ENCODE results near the gene NEK9.
A peak's percentile ranks its signal among the peaks of the same experiment; 100 is the strongest.

NEK9 gene

DNA sequence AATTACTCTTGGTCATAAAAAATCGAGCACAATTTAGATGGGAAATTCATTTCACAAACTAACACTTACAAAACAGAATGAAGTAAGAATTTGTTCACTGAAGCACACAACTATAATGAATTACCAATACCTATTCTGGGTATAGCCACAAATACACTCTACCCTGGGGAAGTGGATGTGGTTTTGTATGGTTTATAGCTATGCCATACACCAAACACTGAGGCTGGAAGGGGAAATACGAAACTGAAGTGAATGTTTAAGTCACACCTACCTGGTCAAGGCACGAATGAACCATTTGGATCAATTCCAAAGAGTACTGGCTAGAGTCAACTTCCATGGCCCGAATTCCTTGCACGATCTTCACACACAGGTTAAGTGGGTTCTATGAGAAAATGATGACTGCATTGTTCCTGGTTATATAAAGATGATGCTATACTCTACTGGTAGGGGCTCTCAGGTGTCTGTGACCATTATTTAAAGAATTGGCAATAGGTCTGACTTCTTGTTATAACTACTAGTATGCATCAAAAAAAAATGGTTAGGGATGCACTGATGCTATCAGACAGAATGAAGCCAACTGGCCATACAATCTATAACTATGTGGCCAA lies 12.8 kb downstream of the NEK9 start:
- no CpG with 5 or more reads among the region's 5 CpGs for WGBS (ENCODE audit: extremely low coverage, insufficient coverage, insufficient read length)

DNA sequence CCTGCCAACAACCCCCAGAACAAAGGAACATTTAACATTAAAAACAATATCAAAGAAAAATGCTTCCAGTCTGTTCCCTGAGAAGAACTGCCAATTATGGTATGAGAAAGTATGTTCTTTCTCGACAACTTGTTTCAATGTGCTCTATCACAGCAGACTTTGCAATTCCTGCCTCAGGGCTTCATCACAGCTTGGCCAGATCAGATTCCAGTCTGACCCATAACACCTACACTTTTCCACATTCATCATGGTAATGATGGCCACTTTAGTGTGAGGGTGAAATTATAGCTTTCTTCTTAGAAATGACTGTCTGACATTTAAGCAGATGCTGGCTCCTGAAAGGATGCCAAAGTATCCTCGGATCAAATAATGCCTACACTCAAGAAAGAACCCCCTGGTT lies 17.0 kb downstream of the NEK9 start:
- no peaks in the 10 kb centered on the region for H3K79me2 ChIP-seq (ENCODE audit: control insufficient read depth, insufficient read depth, low read length, poor library complexity)
- no peak overlapping the region for H2BK120ac ChIP-seq (ENCODE audit: insufficient read depth, low read length, poor library complexity)
- H2AK5ac ChIP-seq (ENCODE audit: low read length): no peak overlapping the region
- H3K4ac ChIP-seq (ENCODE audit: low read depth, low read length): no peak overlapping the region
- H3K27ac ChIP-seq (ENCODE audit: low read depth, low read length): no peak overlapping the region
- no peaks in the 10 kb centered on the region for H3K79me1 ChIP-seq (ENCODE audit: low read length)
- H4K91ac ChIP-seq (ENCODE audit: low read depth, low read length): no peak overlapping the region
- H3K9me3 ChIP-seq (ENCODE audit: insufficient read depth, low read depth, low read length): no peaks in the 10 kb centered on the region
- no peak overlapping the region for H3K4me3 ChIP-seq (ENCODE audit: low read depth, low read length)
- no peak overlapping the region for H4K12ac ChIP-seq (ENCODE audit: low read depth, low read length)
- H3K18ac ChIP-seq (ENCODE audit: low read length): no peak overlapping the region
- no peaks in the 10 kb centered on the region for H3K27me3 ChIP-seq (ENCODE audit: insufficient read depth, low read length)
- H3K14ac ChIP-seq (ENCODE audit: low read length): no peak overlapping the region
- no peak for DNase-seq
- WGBS (ENCODE audit: extremely low coverage, insufficient coverage, insufficient read length): no CpG with 5 or more reads among the region's 2 CpGs
- H2BK5ac ChIP-seq (ENCODE audit: low read depth, low read length, poor library complexity): no peak overlapping the region
- H4K8ac ChIP-seq (ENCODE audit: low read depth, low read length): no peak overlapping the region
- no peaks in the 10 kb centered on the region for H3K4me1 ChIP-seq (ENCODE audit: control insufficient read depth in 1 of 2, insufficient read depth in 2 of 2, low read length in 2 of 2)
- no peak overlapping the region for H2BK12ac ChIP-seq (ENCODE audit: low read length)
- peak overlapping the region; percentile 81 for H3K23ac ChIP-seq (ENCODE audit: low read length)
- H2AFZ ChIP-seq (ENCODE audit: insufficient read depth, low read length, poor library complexity): no peak overlapping the region
- H3K36me3 ChIP-seq (ENCODE audit: control insufficient read depth in 1 of 2, insufficient read depth in 2 of 2, low read length in 2 of 2): peaks cover 11 to 36% of the 10 kb centered on the region in 2 experiments
- no peak overlapping the region for H3K4me2 ChIP-seq (ENCODE audit: low read length)
- H3K9ac ChIP-seq (ENCODE audit: low read length): no peak overlapping the region

More for the DNA sequence above, 12.8 kb downstream of the NEK9 start:
- no peaks in the 10 kb centered on the region for H3K79me2 ChIP-seq (ENCODE audit: control insufficient read depth, insufficient read depth, low read length, poor library complexity)
- H3K36me3 ChIP-seq (ENCODE audit: control insufficient read depth in 1 of 2, insufficient read depth in 2 of 2, low read length in 2 of 2): peaks cover 22 to 24% of the 10 kb centered on the region in 2 experiments
- no peak for DNase-seq
- H3K4me1 ChIP-seq (ENCODE audit: control insufficient read depth in 1 of 2, insufficient read depth in 2 of 2, low read length in 2 of 2): no peaks in the 10 kb centered on the region
- H2BK12ac ChIP-seq (ENCODE audit: low read length): no peak overlapping the region
- no peaks in the 10 kb centered on the region for H3K9me3 ChIP-seq (ENCODE audit: insufficient read depth, low read depth, low read length)
- H3K4ac ChIP-seq (ENCODE audit: low read depth, low read length): no peak overlapping the region
- H3K18ac ChIP-seq (ENCODE audit: low read length): no peak overlapping the region
- H3K14ac ChIP-seq (ENCODE audit: low read length): no peak overlapping the region
- no peak overlapping the region for H2AK5ac ChIP-seq (ENCODE audit: low read length)
- no peak overlapping the region for H3K9ac ChIP-seq (ENCODE audit: low read length)
- no peak overlapping the region for H2BK5ac ChIP-seq (ENCODE audit: low read depth, low read length, poor library complexity)
- H4K8ac ChIP-seq (ENCODE audit: low read depth, low read length): no peak overlapping the region
- no peak overlapping the region for H3K27ac ChIP-seq (ENCODE audit: low read depth, low read length)
- no peak overlapping the region for H4K91ac ChIP-seq (ENCODE audit: low read depth, low read length)
- no peak overlapping the region for H3K4me3 ChIP-seq (ENCODE audit: low read depth, low read length)
- no peak overlapping the region for H2AFZ ChIP-seq (ENCODE audit: insufficient read depth, low read length, poor library complexity)
- no peaks in the 10 kb centered on the region for H3K79me1 ChIP-seq (ENCODE audit: low read length)
- no peak overlapping the region for H3K4me2 ChIP-seq (ENCODE audit: low read length)
- H3K27me3 ChIP-seq (ENCODE audit: insufficient read depth, low read length): no peaks in the 10 kb centered on the region
- H4K12ac ChIP-seq (ENCODE audit: low read depth, low read length): no peak overlapping the region
- no peak overlapping the region for H2BK120ac ChIP-seq (ENCODE audit: insufficient read depth, low read length, poor library complexity)
- no peak overlapping the region for H3K23ac ChIP-seq (ENCODE audit: low read length)

DNA sequence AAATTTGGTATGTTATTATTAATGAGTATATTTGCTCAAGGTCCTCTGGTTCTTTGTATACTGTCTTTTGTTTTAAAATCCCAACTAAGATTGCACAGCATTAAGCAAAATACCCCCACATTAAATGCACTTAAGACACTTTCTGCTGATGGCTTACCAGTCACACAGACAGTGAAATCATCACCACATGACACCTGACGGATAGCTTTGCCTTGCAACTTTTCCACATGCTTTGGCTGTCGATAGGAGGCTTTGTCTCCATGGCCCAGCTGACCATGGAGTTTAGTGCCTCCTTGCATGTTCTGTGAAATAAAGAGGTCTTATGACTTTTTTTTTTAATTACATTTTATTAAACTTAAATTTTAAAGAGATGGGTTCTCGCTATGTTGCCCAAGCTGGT lies 19.7 kb downstream of the NEK9 start:
- DNase-seq: no peak
- Histone ChIP-seq H3K27ac (ENCODE audit: low read depth, low read length) (no peak overlapping the region), H2AFZ (ENCODE audit: insufficient read depth, low read length, poor library complexity) (no peak overlapping the region), H4K12ac (ENCODE audit: low read depth, low read length) (no peak overlapping the region), H4K8ac (ENCODE audit: low read depth, low read length) (no peak overlapping the region), H3K79me1 (ENCODE audit: low read length) (no peaks in the 10 kb centered on the region), H3K79me2 (ENCODE audit: control insufficient read depth, insufficient read depth, low read length, poor library complexity) (no peaks in the 10 kb centered on the region), H2BK12ac (ENCODE audit: low read length) (no peak overlapping the region), H3K27me3 (ENCODE audit: insufficient read depth, low read length) (no peaks in the 10 kb centered on the region), H3K18ac (ENCODE audit: low read length) (no peak overlapping the region), H3K9ac (ENCODE audit: low read length) (no peak overlapping the region), H3K4me3 (ENCODE audit: low read depth, low read length) (no peak overlapping the region), H3K9me3 (ENCODE audit: insufficient read depth, low read depth, low read length) (no peaks in the 10 kb centered on the region), H2BK120ac (ENCODE audit: insufficient read depth, low read length, poor library complexity) (no peak overlapping the region), H3K4ac (ENCODE audit: low read depth, low read length) (no peak overlapping the region), H3K36me3 (ENCODE audit: control insufficient read depth in 1 of 2, insufficient read depth in 2 of 2, low read length in 2 of 2) (peaks cover 11 to 32% of the 10 kb centered on the region in 2 experiments), H2BK5ac (ENCODE audit: low read depth, low read length, poor library complexity) (no peak overlapping the region), H3K4me1 (ENCODE audit: control insufficient read depth in 1 of 2, insufficient read depth in 2 of 2, low read length in 2 of 2) (no peaks in the 10 kb centered on the region), H3K4me2 (ENCODE audit: low read length) (no peak overlapping the region), H2AK5ac (ENCODE audit: low read length) (no peak overlapping the region), H4K91ac (ENCODE audit: low read depth, low read length) (no peak overlapping the region), H3K14ac (ENCODE audit: low read length) (no peak overlapping the region), H3K23ac (ENCODE audit: low read length) (no peak overlapping the region)
- WGBS (ENCODE audit: extremely low coverage, insufficient coverage, insufficient read length): no CpG with 5 or more reads among the region's 3 CpGs

DNA sequence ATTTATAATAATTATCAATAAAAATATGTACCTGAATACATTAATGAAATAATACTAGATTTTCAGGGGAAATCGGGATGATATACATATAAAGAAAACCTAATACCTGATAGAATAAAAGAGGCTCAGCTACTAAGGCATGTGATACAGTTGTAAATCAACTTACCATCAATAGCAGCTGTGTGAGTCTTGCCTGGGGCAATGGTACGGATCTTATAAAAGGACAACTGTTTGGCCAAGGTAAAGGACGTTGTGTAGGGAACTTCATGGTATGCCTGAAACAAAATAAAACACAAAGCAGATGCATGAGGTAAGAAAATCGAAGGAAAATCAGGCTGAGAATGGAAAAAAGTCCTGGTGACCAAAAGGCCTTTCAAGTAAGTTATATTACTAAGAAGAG lies 25.4 kb downstream of the NEK9 start:
- Histone ChIP-seq H3K79me2 (ENCODE audit: control insufficient read depth, insufficient read depth, low read length, poor library complexity) (no peaks in the 10 kb centered on the region), H4K8ac (ENCODE audit: low read depth, low read length) (no peak overlapping the region), H2BK120ac (ENCODE audit: insufficient read depth, low read length, poor library complexity) (no peak overlapping the region), H2AFZ (ENCODE audit: insufficient read depth, low read length, poor library complexity) (no peak overlapping the region), H2BK12ac (ENCODE audit: low read length) (no peak overlapping the region), H3K4ac (ENCODE audit: low read depth, low read length) (no peak overlapping the region), H3K4me3 (ENCODE audit: low read depth, low read length) (no peak overlapping the region), H3K27ac (ENCODE audit: low read depth, low read length) (no peak overlapping the region), H4K91ac (ENCODE audit: low read depth, low read length) (no peak overlapping the region), H2BK5ac (ENCODE audit: low read depth, low read length, poor library complexity) (no peak overlapping the region), H3K36me3 (ENCODE audit: control insufficient read depth in 1 of 2, insufficient read depth in 2 of 2, low read length in 2 of 2) (peaks cover 19 to 31% of the 10 kb centered on the region in 2 experiments), H4K12ac (ENCODE audit: low read depth, low read length) (no peak overlapping the region), H2AK5ac (ENCODE audit: low read length) (no peak overlapping the region), H3K4me2 (ENCODE audit: low read length) (no peak overlapping the region), H3K79me1 (ENCODE audit: low read length) (no peaks in the 10 kb centered on the region), H3K9ac (ENCODE audit: low read length) (no peak overlapping the region), H3K18ac (ENCODE audit: low read length) (no peak overlapping the region), H3K23ac (ENCODE audit: low read length) (no peak overlapping the region), H3K27me3 (ENCODE audit: insufficient read depth, low read length) (no peaks in the 10 kb centered on the region), H3K4me1 (ENCODE audit: control insufficient read depth in 1 of 2, insufficient read depth in 2 of 2, low read length in 2 of 2) (no peaks in the 10 kb centered on the region), H3K9me3 (ENCODE audit: insufficient read depth, low read depth, low read length) (no peaks in the 10 kb centered on the region), H3K14ac (ENCODE audit: low read length) (no peak overlapping the region)
- DNase-seq: no peak
- WGBS (ENCODE audit: extremely low coverage, insufficient coverage, insufficient read length): no CpG with 5 or more reads among the region's 4 CpGs

Data from trophoblast cell (in vitro differentiated cells and primary cell).